HepG2 (cell line): ENCODE data around the gene ABCB8. TPM values are rescaled to one million over a fixed set of nuclear protein-coding genes. Genes with fewer than 3 reads are reported as not detected.
A peak's percentile ranks its signal among the peaks of the same experiment; 100 is the strongest.

Source experiments
- BRCA1 ChIP-seq: sonication (generic); formaldehyde crosslinking; IDR thresholded peaks from 2 replicates; pipeline ENCODE4 v1.4.0; 2020; ENCODE audit warnings: missing genetic modification reagents
- CSRNP1 ChIP-seq: sonication (generic); formaldehyde crosslinking; IDR thresholded peaks from 2 replicates; pipeline ENCODE4 v1.8.1; 2023; ENCODE audit warnings: mild to moderate bottlenecking, missing genetic modification reagents
- KDM4B ChIP-seq: sonication (generic); formaldehyde crosslinking; IDR thresholded peaks from 2 replicates; pipeline ENCODE4 v1.4.0; 2020; ENCODE audit warnings: missing genetic modification reagents
- MATR3 ChIP-seq: sonication (generic); formaldehyde crosslinking; IDR thresholded peaks from 2 replicates; pipeline ENCODE4 v1.4.0; 2020; ENCODE audit warnings: missing genetic modification reagents
- MYC ChIP-seq: sonication (generic); formaldehyde crosslinking; IDR thresholded peaks from 2 replicates; pipeline ENCODE4 v1.9.0; 2021; ENCODE audit warnings: missing genetic modification reagents, borderline replicate concordance
- NCOA5 ChIP-seq: sonication (generic); formaldehyde crosslinking; IDR thresholded peaks from 2 replicates; pipeline ENCODE4 v1.4.0; 2020; ENCODE audit warnings: missing genetic modification reagents
- PBX3 ChIP-seq: sonication (generic); formaldehyde crosslinking; IDR thresholded peaks from 2 replicates; pipeline ENCODE4 v1.8.1; 2023; ENCODE audit warnings: missing genetic modification reagents, inconsistent platforms, borderline replicate concordance
- RERE ChIP-seq: IDR thresholded peaks from 2 replicates; pipeline ENCODE4 v1.6.1; 2016; ENCODE audit warnings: low read depth, missing genetic modification reagents, missing compliant biosample characterization
- RFX1 ChIP-seq: fragments of 450-650 bp; IDR thresholded peaks from 2 replicates; pipeline ENCODE4 v1.6.1; 2017
- RORA ChIP-seq: sonication (generic); formaldehyde crosslinking; IDR thresholded peaks from 2 replicates; pipeline ENCODE4 v1.5.0; 2020; ENCODE audit warnings: mild to moderate bottlenecking, missing genetic modification reagents, moderate library complexity
- ZEB1 ChIP-seq: IDR thresholded peaks from 2 replicates; pipeline ENCODE4 v1.6.1; 2012; ENCODE audit warnings: mild to moderate bottlenecking, low read depth, inconsistent platforms; ENCODE audit not compliant: insufficient replicate concordance
- ZNF17 ChIP-seq: sonication (generic); formaldehyde crosslinking; IDR thresholded peaks from 2 replicates; pipeline ENCODE4 v1.5.0; 2020; ENCODE audit warnings: mild to moderate bottlenecking, missing genetic modification reagents
- ZNF496 ChIP-seq: sonication (generic); formaldehyde crosslinking; IDR thresholded peaks from 2 replicates; pipeline ENCODE4 v1.8.1; 2023; ENCODE audit warnings: mild to moderate bottlenecking, moderate library complexity, missing genetic modification reagents; ENCODE audit not compliant: insufficient replicate concordance
- ZNF570 ChIP-seq: sonication (generic); formaldehyde crosslinking; IDR thresholded peaks from 2 replicates; pipeline ENCODE4 v1.4.0; 2020; ENCODE audit warnings: mild to moderate bottlenecking, missing genetic modification reagents, borderline replicate concordance
- ZNF609 ChIP-seq: sonication (generic); formaldehyde crosslinking; IDR thresholded peaks from 2 replicates; pipeline ENCODE4 v1.4.0; 2020; ENCODE audit warnings: mild to moderate bottlenecking, missing genetic modification reagents, borderline replicate concordance
- ZNF83 ChIP-seq: sonication (generic); formaldehyde crosslinking; IDR thresholded peaks from 2 replicates; pipeline ENCODE4 v1.4.0; 2020; ENCODE audit warnings: missing genetic modification reagents, mild to moderate bottlenecking, borderline replicate concordance
- polyA plus RNA-seq, 8 experiments: library from polyadenylated mRNA; depleted of rRNA in 3 of 8; stranded (reverse) in 7 of 8; unstranded in 1 of 8; fragments of >200 nt; fragmentation: Illumina TruSeq in 4 of 8; extraction: Trizol in 4 of 8; gene quantifications; 2 replicates each; pipeline versions ENCODE4 v1.2.1 to v1.2.3, GENCODE V29; 2011 to 2016; ENCODE audit warnings: low read depth in 4 of 8, missing spikeins in 1 of 8, mixed read lengths in 1 of 8; ENCODE audit not compliant: insufficient read depth in 1 of 8
- total RNA-seq, 5 experiments: library from RNA; depleted of rRNA; stranded (reverse); fragments of >200 nt; fragmentation: Illumina TruSeq; extraction: Trizol; gene quantifications; 2 replicates each; pipeline ENCODE4 v1.2.3, GENCODE V29; 2016; ENCODE audit warnings: low read depth in 1 of 5

The ABCB8 gene
- total and polyA plus RNA-seq, 2 of the 13 experiments (the other 11 are each of a cell fraction or from before 2014, with no cell fraction given) = 6.6 to 16.7 TPM

GRCh38 chr7:151059367-151060112 lies 31.3 kb downstream of the ABCB8 start, which contains the start of gene SLC4A2 (continued):
- TF ChIP-seq RERE (CRISPR knock-in tag) (no peak), ZNF496 (CRISPR knock-in tag) (no peak), ZNF17 (CRISPR knock-in tag) (no peak), NCOA5 (no peak), PBX3 (CRISPR knock-in tag) (no peak), MATR3 (CRISPR knock-in tag) (no peak), MYC (CRISPR knock-in tag) (peak; percentile 8; the same call in 1 of the 2 replicates), RORA (CRISPR knock-in tag) (no peak), CSRNP1 (0 out of 2 replicates have a peak, but pooled peaks have one; percentile 63), ZNF609 (CRISPR knock-in tag) (no peak), BRCA1 (no peak), RFX1 (no peak), ZEB1 (no peak), ZNF570 (no peak), ZNF83 (peak; percentile 32; the same call in 1 of the 2 replicates), KDM4B (no peak)
